ENCODE measurements around the gene DENND4B. TPM values are rescaled to one million over a fixed set of nuclear protein-coding genes. Genes with fewer than 3 reads are reported as not detected.

DENND4B gene
- total RNA-seq, 1 donor from 2014 or later, result 13.5 TPM

GRCh38 chr1:153945131-153945794 is 1.3 kb downstream of the DENND4B start:
- no peak for DNase-seq (ENCODE audit: low spot score)

- DNase-seq (ENCODE audit: low spot score), result no peak
These were observed 1.7 kb downstream of the DENND4B start for GRCh38 chr1:153944827-153945117.

DNA sequence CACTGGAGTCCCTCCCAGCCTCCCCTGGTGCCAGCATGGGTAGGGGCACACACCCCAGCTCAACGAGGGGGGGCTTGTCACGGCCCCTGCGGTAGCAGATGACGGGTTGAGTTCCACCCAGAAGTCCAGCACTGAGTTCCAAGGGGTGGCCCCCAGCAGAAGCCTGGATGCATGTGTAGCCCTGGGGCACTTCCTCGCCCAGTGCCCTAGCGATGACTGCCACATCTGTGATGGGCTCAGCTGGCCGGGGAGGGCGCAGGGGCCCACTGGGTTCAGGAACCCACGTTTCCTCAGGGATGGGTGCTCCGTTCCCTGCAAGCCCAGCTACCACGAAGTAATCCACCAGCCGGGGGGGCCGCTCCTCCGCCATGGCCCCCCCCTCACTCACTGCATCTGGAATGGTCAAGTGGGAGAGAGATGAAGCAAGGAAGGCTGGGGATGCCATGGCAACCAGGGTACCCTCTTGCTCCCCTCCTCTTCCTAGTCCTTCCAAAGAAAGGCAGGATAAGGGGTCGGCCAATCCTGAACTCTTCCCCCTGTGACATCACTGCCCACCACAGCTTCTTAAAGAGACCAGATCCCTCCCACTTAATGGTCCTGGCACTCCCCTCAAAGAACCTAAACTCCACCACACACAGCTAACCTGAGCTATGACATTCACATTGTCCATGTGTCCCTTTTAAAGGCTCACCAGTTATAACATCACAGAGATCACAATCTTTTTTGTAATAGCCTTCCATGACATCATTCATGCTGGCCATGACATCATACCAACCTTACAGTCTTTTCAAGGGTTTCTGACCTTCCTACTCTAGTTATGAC is 2.3 kb downstream of the DENND4B start:
- no peak for DNase-seq (ENCODE audit: low spot score)

DNA sequence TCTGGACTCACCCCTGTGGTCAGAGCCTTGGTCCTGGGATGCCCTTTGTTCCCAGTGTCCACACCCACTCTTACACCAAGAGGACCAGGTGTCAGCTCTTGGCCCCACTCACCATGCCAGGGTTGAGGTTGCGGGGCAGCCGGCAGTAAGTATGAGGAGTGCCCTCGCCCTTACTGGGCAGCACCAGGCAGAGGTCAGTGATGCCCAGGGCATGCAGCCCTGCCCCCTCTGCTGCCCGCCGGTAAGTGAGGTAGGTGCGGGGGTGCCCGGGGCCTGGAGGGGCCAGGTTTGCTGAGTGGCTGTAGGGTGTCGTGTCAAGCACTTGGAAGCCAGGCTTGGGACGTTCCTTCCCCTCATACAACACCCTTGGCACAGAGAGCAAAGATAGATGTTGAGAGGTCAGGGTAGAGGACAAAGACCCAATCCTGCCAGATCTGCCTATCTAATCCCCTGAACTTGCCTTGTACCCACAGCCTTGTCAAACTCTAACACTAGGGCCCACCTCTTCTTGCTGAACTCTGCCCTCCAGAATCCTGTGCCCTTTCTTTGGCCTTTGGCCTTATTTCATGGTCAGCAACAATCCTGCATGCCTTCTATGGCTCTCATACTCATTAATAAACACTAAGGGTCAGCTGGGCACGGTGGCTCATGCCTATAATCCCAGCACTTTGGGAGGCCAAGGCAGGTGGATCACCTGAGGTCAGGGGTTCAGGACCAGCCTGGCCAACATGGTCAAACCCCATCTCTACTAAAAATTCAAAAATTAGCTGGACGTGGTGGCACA is 3.6 kb downstream of the DENND4B start:
- DNase-seq (ENCODE audit: low spot score), result no peak

DNA sequence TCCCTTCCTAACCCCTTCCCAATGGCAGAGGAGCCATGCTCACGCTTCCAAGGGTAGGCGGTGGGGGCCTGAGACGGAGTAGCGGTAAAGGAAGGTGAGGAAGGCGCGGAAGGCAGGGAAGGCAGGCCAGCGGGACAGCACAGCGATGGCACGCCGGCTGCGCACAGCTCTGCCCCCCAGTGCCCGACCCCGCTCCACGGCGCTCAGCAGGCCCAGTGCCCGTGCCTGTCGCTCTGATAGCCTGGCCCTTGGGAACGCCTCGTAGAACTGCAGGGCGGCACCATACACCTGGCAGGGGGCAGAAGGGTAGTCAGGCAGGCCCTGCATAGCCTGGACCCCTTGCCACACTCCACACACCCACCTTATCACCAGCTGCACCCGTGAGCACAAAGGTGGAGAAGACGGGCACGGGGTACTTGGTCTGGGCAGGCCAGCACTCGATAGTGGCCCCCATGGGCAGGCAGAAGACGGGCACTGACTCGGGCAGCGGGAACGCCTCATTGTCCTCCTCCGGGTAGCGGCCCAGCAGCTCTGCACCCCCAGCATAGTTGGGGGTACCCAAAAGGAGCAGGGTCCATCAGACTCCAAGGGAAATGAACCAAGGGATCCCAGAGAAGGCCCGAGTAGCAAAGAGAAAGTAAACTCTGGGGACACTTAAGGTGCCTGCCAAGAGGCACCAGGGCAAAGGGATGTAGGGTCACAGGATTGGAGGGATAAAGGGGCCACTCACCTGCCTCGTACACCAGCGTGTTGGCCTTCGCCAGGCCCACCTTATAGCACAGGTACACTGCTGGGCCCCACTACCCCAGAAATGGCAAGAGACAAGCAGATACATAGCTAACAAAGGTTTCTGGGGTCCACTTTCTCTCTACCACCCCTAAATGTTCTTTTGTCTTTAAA is 4.4 kb downstream of the DENND4B start:
- DNase-seq (ENCODE audit: low spot score), result no peak

DNA sequence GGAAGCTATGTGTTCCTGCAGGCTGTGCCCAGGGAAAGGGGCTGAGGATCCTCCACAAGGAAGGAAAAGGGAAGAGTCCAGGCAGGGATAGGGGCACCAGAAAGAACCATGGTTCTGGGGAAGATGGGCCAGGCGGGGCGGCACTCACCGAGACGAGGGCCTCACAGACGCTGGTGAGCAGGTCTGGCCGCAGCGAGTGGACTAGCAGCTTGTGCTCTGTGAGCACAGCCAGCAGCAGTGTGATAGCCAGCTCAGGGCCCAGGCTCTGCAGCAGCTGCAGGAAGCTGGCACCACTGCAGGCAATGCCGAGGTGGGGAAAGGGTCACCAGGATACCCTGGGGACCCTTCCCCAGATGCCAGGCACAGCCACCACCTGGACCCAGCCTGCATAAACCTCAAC is 5.8 kb downstream of the DENND4B start:
- no peak for DNase-seq (ENCODE audit: low spot score)

DNA sequence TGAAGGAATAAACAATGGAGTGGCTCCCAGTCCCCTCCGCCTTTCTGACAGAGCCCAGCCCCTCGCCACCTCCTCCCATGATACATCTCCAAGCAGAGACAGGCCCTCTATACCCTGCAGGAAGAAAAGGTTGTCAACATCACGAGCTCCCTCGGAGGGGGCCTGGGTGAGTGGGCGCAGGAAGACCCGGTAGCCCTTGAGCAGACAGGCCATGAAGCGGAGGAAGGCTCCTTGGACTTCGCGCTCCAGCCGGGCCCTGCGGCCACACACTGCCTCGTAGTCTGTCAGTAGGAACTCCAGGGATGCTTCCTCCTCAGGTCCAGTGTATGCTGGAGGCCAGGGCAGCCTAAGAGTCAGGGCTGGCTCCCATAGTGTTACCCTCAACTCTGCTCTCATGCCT is 7.0 kb downstream of the DENND4B start:
- no peak for DNase-seq (ENCODE audit: low spot score)

GRCh38 chr1:153938996-153939395 is 7.5 kb downstream of the DENND4B start:
- DNase-seq (ENCODE audit: low spot score), result no peak

GRCh38 chr1:153937331-153937730 is 9.2 kb downstream of the DENND4B start:
- no peak for DNase-seq (ENCODE audit: low spot score)

GRCh38 chr1:153936011-153936802 is 10.3 kb downstream of the DENND4B start:
- no peak for DNase-seq (ENCODE audit: low spot score)

GRCh38 chr1:153934746-153935145 is 11.8 kb downstream of the DENND4B start:
- DNase-seq (ENCODE audit: low spot score), result no peak

- no peak for DNase-seq (ENCODE audit: low spot score)
These were observed 12.6 kb downstream of the DENND4B start for GRCh38 chr1:153933955-153934354.

- no peak for DNase-seq (ENCODE audit: low spot score)
These were observed 13.1 kb downstream of the DENND4B start for GRCh38 chr1:153933430-153933829.

GRCh38 chr1:153932156-153933131 is 14.1 kb downstream of the DENND4B start:
- DNase-seq (ENCODE audit: low spot score), result no peak

- no peak for DNase-seq (ENCODE audit: low spot score)
These were observed 16.3 kb downstream of the DENND4B start for GRCh38 chr1:153929981-153930948.

GRCh38 chr1:153929426-153929825 is 17.1 kb downstream of the DENND4B start:
- no peak for DNase-seq (ENCODE audit: low spot score)

- no peak for DNase-seq (ENCODE audit: low spot score)
These were observed 17.7 kb downstream of the DENND4B start for GRCh38 chr1:153928791-153929341.

GRCh38 chr1:153928245-153928644 is 18.3 kb downstream of the DENND4B start:
- no peak for DNase-seq (ENCODE audit: low spot score)
